Renal pelvis (tissue), 4 donors: ENCODE measurements around the gene NKX6-2. TPM values are rescaled to one million over a fixed set of nuclear protein-coding genes. Genes with fewer than 3 reads are reported as not detected.

Experiments used
- DNase-seq: peaks from one replicate; pipeline ENCODE4 v3.0.0-alpha.2; 2013
- polyA plus RNA-seq, 3 donors: library from polyadenylated mRNA; unstranded; fragments of 120-200 nt; gene quantifications; one replicate each; pipeline ENCODE4 v1.2.1, GENCODE V29; 2013; ENCODE audit not compliant: insufficient read length in 3 of 3

NKX6-2 gene
- polyA plus RNA-seq, 3 donors = 4.7 to 9.0 (median 7.2) TPM

DNA sequence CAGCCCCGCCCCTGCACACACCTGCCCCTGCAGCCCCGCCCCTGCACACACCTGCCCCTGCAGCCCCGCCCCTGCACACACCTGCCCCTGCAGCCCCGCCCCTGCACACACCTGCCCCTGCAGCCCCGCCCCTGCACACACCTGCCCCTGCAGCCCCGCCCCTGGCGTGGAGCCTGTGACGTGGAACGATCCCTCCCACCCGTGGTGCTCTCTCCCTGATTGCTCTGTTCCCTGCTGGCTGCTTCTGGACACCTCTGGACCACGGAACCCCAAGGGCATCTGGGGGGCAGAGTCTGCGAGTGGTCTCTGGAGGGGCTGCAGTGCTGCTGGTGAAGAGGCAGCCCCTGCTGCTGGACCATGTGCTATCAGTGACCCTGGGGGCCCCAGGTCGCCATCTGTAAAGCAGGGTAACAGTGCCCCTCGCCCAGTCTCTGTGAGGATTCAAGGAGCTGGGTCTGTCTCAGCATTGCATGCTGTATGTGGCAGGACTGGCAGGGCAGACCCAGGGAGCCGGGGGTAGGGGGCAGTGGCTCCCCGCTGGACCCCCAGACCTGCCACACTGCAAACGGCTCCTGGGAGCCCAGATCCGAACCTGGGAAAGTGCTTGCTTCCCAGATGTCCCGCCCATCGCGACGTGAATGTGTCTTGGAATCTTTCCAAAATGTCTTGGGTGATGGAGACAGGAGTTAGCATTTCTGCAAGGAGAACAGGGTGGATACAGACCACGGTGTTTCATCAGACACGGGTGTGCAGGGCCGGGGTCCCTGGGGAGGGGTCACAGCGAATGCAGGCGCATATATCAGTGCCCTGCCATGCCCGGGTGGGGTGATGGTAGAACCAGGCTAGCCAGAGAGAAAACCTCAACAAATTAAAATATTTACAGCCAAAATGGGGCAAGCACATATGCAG, 27.9 kb upstream of the NKX6-2 start:
- no peak for DNase-seq

GRCh38 chr10:132813001-132813401, 27.1 kb upstream of the NKX6-2 start:
- DNase-seq = no peak

GRCh38 chr10:132812520-132812919, 26.6 kb upstream of the NKX6-2 start:
- no peak for DNase-seq

DNA sequence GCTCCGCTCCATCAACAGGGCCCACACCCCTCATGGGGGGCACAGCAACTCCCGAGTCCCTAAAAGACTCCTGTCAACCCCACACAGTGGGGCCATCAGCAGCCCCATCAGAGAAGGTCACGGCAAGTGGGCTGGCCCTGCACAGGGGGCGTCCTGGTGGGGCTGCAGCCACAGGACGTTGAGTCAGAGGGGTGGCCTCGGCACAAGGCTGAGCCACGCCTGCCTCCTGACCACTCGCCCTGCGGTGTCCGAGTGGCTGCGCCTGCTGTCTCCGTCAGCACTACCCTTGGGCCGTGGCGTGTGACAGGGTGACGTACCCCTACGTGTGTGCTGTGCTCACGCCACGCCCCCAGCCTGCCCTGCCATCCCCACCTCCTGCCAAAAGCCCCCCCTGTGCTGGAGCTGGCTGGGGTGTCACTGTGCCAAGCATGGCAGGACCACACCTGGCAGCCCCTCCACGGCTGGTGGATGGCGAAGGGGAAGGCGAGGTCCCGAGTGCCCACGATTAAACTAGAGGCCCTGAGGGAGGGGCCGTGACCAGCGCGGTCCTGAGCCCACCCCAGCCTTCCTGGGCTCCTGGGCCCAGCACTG, 26.0 kb upstream of the NKX6-2 start:
- DNase-seq = no peak

GRCh38 chr10:132810807-132811700, 25.1 kb upstream of the NKX6-2 start:
- DNase-seq = no peak

GRCh38 chr10:132810141-132810806, 24.3 kb upstream of the NKX6-2 start:
- no peak for DNase-seq

GRCh38 chr10:132809232-132810140, 23.5 kb upstream of the NKX6-2 start:
- DNase-seq = no peak

DNA sequence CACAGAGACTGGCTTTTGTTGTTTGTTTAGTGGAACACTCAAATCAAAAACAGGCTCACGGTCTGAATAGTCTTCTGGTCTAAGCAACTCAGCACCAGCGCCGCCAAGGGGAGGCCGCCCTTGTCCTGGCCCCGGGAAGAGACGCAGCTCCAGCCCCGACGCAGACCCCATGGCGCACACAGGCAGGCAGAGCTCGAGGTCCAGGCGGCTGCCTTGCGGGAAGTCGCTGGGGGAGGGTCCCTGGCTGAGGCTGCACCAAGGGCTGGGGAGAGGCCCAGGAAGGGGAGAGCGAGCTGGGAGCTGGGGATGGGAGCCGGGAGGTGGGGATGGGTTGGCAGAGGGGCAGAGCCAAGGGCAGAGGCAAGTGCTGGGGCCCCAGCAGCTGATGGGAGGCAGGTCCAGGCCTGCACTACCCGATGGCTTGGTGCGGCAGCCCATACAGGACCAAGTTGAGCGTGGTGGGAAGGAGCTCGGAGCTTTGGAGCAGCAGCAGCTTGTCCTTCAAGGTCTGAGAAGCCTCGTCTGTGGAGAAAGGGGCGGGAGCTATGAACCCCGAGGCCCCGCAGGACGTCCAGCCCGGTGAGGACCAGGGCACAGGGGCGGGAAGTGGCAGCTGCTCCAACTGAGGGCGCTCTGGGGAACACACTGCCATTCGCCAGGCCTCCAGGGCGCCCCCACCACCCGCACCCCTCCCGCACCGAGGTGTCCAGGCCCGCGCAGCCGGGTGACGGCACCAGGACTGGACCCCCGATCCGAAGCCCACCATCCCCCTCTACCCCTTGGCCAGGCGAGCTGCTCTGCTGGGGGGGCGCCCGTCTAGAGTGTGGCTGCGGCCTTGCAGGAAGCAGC, 22.7 kb upstream of the NKX6-2 start:
- no peak for DNase-seq

GRCh38 chr10:132807621-132808049, 21.7 kb upstream of the NKX6-2 start:
- DNase-seq = no peak

DNA sequence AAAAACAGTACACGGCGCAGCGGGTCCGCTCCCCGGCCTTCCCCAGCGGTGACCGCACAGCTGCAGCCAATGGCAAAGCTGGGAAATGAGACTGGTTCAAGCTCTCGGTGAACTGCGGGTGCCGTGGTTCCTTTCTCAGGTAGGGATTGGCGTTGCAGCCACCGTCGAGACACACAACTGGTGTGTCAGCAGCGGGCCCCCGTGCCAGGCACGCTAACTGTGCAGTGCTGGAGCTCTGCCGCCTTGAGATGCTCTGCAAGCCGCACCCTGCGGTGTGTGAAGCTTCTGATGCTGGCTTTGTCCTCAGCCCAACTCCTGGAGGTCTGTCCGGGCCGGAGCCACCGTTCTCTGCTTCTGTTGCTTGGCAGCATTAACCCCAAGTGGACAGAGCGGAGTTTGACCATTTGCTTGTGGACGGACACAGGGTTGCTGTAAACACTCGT, 20.6 kb upstream of the NKX6-2 start:
- no peak for DNase-seq

DNA sequence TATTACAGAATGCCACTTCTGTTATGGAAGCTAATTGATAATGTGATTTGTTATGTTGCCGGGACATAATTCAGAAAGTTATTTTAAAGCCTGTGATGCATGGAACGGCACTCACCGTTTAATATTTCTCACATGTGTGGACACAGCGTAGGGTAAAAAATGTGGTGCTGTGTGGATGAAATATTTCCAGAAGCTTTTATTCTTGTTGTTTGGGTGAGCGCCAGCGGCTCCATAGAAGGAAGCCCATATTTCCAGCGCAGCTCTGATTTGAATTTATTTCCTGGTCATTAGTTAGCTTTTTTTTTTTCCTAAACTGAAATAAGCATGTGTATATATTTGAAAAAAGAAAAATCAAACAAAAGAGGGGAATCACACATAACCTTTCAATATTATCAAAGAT, 20.2 kb upstream of the NKX6-2 start:
- DNase-seq = no peak

DNA sequence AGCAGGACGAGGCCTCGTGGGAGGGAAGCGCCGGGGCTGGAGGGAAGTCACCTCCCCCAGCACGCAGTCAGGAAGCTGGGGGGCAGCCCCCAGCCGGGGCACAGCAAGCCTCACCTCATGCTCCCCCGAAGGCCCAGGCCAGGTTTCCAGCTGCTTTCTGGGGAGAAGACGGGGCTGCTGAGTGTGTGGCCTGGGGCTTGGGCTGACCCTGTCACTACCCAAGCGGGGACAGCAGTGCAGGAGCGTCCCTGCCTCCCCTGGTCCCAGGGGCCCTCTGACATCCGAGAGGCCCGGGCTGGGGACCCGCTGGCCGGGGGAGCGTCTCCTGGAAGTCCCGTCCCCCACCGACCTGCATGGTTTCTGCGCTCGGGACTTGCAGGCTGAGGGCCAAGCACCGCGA, 19.7 kb upstream of the NKX6-2 start:
- DNase-seq = no peak

DNA sequence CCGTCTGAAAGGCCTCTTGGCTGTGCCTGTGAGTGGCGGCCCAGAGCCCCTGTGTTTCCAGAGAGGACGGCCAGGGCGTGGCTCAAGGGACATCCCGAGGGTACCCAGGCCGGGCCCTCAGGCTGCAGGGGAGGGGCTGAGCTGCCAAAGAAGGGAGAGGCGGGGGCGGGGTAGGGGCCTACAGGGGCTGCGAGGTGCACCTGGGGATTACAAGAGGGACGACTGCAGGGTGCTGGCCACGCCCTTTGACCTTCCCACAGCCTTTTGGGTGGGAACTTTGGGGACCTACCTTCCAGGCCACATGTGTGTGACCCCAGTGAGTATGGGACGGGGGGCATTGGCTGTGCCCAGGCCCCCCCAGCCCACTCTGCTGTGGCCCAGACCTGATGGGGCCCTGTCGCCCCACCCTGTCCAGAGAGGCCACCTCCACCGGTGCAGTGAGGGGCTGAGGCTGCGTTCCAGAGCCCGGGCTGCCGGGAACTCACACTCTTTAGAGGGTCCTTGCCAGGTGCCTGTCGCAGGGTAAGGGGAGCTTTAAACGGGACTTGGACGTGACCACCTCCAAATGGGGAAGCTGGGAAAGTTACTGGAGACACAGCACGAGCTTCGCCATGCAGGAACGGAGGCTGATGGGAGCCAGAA, 19.0 kb upstream of the NKX6-2 start:
- no peak for DNase-seq

- no peak for DNase-seq
Measured at GRCh38 chr10:132804287-132804686, 18.3 kb upstream of the NKX6-2 start.

DNA sequence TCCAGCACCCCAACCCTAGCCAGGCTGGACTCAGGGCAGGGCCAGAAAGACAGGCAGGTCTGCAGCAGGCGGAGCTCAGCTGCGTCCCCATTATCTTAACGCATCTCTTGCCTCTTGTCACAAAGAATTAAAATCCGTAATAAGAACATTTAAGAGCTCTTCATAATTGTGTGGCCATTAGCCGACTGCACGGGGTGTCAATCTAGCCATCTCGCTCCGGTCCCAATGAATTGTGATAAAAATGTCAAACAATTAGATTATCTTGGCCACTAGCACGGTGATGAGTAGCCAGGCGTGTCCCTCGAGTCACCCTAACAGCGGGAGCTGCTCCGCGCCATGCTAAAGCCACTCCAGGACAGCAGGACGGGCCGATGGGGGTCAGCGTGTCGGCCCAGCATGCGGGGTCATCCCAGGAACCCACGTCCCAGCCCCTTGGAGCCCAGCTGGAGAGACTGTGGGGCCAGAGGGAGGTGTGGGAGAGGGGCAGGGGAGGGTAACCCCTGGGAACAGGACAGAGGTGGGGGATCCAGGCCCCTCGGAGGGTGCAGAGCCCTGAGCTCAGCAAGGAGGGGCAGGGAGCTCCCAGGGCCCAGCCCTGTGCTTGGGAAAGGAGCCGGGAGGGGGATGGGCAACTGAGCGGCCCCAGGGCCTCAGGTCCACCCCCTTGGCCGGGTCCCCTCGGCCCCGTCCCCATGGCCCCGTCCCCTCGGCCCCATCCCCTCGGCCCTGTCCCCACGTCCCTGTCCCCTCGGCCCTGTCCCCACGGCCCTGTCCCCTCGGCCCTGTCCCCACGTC, 17.7 kb upstream of the NKX6-2 start:
- no peak for DNase-seq

DNA sequence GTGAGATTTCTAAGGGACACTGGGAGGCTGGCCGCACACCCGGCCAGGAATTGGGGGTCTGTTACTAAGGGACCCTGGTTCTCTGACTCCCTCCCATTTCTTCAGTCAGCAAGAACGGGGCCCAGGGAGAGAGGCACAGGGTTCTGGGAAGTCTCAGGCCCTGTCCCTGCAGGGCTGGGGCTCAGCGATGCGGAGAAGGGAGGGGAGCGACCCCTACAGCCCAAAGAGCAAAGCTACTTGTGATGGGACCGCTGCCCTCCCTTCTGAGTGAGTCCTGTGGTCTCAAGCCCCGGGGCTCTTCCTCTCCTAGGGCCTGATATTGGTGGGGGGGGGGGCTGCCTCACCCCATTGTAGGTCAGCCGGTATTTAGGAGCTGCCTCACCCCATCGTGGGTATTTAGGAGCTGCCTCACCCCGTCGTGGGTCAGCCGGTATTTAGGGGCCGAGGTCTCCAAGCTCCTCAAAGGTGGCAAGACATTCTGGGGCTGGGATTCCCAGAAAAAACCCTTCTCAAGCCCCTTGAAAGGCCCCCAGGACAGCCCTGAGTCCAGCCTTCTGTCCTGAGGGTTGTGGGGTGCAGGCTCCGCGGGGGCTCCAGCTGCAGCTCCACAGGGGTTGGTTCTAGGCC, 16.9 kb upstream of the NKX6-2 start:
- no peak for DNase-seq

- DNase-seq = no peak
Measured at GRCh38 chr10:132802048-132802447, 16.1 kb upstream of the NKX6-2 start.

- no peak for DNase-seq
Measured at GRCh38 chr10:132799865-132800264, 13.9 kb upstream of the NKX6-2 start.
